GM21529 (cell line): ENCODE results near the gene CHCHD6.

ENCODE experiments used
- ATAC-seq: cut with Tn5 transposase; IDR thresholded peaks from one replicate; pipeline ENCODE4 v1.9.1; 2021; ENCODE audit not compliant: unreplicated experiment

The CHCHD6 gene, protein sequence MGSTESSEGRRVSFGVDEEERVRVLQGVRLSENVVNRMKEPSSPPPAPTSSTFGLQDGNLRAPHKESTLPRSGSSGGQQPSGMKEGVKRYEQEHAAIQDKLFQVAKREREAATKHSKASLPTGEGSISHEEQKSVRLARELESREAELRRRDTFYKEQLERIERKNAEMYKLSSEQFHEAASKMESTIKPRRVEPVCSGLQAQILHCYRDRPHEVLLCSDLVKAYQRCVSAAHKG

GRCh38 chr3:126703512-126704493 is at the start of gene CHCHD6:
Gene CHCHD6, plus strand, starts transcription at chr3:126704240. Its CDS starts 73 bp downstream, at chr3:126704313.
- ATAC-seq = peak; percentile 97

GRCh38 chr3:126654571-126655383 is 49.3 kb upstream of the CHCHD6 start, which contains the start of gene TXNRD3:
Gene TXNRD3, minus strand, starts transcription at chr3:126655124.
- ATAC-seq = no peak

- no peak for ATAC-seq
These were observed 48.2 kb upstream of the CHCHD6 start for GRCh38 chr3:126655887-126656286.

- no peak for ATAC-seq
These were observed 47.5 kb upstream of the CHCHD6 start for GRCh38 chr3:126656371-126657134.

GRCh38 chr3:126657901-126658300 is 46.1 kb upstream of the CHCHD6 start:
- no peak for ATAC-seq

DNA sequence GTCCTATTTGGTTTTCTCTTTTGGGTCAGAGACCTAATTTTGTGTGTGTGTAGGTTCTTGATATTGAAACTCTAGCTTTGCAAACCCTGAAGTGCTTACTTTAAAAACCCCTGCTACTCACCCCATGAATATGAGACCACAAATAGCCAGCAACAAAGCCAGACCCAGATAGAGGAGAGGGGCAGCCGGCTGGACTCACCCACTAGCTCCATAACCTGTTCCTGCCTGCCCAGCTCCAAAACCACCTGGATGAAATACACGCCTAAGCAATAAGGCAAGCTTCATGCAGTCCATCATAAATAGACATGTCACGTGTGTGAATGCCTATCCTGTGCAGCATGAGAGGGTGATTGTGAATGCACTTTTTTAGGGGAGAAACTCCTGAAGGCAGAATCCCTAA is 45.5 kb upstream of the CHCHD6 start:
- ATAC-seq = no peak

DNA sequence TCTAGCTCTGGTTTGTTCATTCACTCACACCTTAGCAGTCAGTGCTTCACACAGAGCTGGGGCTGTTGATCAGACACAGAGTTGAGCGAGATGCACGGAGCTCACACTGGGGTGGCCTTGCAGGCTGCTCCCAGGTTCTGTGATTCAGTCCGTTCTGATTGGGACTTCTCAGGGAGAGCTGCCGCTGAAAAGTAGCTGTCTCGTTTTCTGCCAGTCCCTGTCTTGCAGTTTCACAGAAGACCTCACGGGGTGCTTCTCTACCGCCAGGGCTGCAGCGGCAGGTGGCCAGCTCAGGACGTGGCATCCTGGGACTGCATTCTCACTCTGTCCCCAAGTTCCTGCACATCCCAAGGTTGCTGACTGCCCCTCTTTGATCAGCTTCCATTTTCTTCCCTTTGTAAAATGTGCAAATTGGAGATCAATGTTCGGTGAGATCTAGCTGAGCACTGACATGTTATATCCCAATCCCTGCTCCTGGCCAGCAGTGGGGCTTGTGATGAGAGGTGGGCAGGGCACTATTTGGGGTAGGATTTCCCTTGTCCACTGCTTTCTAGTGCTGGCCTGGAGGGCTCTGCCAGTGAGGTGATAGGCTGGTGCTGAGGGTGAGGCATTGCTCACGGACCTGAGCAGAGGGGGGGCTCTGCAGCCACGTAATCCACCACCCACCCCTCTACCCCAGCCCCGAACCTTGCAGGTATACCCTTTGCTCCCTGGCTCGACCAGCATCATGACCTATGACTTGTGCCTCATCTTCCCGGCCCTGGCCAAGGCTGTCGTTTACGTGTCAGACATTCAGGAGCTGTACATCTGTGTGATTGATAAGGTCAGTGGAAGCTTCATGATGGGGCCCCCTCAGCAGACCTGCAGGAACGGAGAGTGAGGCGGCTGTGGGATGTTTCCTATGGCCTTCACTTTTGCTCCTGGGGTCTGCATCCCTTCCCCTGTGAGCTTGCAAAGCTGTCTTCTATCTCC is 43.8 kb upstream of the CHCHD6 start:
- ATAC-seq = no peak

DNA sequence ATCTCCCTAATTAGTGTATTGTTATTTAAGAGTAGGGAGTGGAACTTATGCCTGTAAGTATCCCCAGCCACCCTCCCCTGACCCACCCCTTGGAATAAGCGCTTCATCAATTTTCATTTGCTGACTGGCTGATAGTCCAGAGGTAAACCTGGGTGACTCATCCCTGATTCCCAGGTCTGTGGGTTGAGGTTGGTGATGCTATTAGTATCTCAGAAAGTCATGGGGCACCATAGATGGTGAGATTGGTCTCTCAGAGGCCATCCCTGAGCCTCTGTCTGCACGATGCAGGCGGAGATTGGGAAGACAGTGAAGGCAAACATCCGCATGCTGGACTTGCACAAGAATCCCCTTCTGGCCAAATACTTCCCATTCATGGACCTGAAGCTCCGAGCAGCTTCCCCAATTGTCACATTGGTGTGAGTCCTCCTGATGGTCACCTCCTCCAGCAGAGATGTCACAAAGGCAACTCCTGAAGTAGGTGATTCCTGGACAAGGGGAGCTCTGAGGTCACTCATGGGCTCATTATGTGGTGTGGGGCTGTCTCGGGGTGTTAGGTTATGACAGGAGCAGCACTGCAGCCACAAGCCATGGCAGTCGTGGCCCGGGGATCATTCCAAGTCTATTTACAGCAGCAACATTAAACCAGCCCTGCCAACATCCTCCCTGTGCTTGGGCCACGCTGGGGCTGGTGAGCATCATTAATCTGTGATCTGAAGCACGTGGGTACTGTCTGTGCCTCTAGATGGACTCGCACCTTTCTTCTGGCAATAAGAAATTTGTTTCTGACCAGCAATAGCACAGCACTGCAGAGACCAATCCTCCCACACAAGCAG is 42.3 kb upstream of the CHCHD6 start:
- no peak for ATAC-seq

DNA sequence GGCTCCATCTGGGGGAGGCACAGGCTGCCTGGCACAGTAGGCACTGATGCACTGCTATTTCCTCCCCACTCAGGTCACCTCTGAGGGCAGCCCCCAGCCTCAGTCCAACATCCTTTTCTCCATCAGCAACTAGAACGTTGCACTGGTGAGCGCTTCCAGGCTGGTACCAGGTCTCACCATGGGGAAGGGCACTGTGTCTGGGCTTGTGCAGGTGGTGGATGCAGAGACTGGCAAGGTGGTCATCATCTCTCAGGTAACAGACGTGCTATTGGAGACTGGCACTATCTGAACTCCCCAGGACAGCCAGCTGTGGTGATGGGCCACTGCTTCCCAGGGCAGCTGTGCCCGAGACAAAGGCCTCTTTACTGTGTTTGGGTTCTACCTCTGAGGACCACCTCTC is 40.8 kb upstream of the CHCHD6 start:
- no peak for ATAC-seq

DNA sequence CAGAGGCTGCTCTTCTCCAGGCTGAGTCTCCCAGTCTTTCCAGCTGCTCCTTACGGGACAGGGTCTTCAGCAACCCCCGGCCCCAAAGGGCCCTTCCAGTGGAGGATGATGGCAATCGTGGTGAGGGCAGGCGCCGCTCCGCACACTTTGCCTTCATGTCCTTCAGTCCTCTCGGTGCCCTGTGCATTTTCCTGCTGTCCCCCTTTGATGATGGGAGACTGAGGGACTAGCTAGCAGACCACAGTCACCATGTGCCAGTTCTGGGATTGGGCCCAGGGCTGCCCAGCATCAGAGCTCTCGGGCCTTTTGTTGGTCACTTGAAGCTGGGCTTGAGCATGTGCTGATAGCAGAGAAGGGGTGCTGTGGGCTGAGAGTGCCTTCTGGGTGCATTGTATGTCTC is 40.3 kb upstream of the CHCHD6 start:
- no peak for ATAC-seq

DNA sequence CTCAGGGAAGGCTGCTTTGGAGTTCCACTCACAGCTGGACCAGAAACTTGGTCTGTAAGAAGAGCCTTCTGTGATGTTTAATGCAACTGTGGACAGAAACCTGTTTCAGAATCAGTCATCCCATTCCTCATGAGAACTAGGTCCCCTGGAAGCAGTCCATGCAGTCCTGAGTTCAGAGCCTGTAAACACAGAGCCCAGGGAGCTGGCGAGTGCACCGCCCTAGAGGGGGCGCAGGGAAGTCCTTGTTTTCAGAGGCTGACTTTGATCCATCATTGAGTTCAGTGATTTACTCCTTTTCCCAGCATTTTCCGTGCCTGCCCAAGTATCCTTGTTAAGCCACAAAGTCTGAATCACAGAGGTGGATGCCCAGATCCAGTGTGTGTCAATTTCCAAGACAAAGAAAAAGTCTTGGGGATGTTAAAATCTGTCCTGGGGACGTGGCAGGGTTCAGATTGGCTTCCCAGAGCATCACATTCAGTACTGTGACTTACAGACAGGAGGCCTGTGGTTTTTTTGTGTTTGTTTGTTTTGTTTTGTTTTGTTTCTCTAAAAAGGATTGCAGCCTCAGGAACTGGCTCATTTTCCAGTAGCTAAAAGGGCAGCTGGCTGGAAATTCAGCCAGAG is 39.3 kb upstream of the CHCHD6 start:
- ATAC-seq = no peak

- ATAC-seq = no peak
These were observed 38.7 kb upstream of the CHCHD6 start for GRCh38 chr3:126665221-126665936.

GRCh38 chr3:126665959-126666657 is 37.9 kb upstream of the CHCHD6 start:
- ATAC-seq = no peak

DNA sequence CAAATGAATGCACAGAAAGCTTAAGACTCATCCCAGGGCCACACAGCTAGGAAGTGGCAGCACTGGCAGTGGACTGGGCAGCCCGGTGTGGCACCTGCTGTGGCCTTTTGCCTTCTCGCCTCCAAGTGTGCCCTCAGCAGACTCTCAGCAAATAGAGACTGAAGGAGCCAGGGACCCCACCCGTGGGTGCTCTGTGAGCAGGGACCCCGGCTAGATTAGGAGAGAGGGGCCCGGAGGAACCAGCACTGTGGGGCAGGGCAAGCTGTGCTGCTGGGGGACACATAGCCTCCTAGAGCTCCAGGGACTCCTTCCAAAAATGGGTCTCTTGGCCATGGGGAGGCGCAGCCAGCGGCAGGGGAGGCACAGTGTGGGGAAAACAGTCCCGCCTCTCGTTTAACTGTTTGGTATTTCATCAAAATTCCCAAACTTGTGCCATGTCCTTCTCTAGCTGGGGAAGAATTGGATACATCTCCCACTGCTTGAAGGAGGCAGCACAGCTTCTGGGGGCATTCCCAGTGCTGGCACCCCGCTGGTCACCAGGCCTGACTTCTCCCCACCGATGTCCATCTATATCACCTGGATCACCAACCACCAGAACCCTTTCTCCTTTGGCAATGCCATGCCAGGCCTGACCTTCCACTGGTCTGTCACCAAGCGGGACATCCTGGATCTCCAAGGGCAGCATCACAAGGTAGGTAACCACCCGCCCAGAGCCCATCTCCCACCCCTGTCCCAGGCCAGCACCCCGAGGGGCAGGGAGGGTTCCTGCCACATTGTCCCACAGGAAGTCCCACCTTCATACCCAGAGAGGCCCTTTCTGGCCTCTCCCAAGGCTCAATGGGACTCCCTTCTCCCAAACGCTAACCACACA is 37.1 kb upstream of the CHCHD6 start:
- ATAC-seq = no peak

DNA sequence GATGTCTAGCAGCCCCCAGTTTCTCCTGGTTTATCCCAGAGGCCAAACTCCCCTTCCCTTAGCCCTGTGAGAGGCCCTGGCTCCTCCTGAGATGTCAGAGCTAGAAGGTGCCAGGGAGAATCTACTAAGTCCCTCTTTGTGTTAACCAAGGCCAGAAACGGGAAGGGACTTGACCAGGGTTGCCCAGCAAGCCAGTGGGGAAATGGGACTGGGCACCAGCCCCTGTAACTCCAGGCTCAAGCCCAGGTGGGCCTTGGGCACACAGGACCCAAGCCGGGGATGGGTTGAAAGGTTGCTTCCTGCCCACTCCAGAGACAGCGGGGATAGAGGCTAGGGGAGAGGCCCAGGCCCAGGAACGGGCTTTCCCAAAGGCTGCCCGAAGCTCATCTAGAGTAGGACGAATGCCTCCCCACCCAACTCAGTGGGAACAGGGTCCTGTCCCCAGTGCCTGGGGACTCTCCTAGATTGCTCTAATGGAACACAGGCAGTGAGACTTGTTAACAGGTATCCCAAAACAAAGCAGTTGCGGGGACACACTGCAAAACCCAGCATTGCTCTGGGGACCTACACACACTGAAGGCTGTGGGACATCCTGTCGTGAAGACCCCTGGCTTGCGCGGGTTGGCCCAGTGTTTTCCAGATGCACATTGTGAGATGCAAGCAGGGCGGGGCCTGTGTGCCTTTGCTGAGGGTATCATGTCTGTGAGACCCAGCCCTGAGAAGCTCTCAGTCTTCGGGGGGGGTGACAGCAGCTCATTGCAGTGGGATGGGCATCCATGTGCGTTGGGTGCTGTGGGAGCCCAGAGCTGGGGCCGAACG is 36.2 kb upstream of the CHCHD6 start:
- no peak for ATAC-seq
